ENCODE results near the gene PHF2. TPM values are rescaled to one million over a fixed set of nuclear protein-coding genes. Genes with fewer than 3 reads are reported as not detected.

The PHF2 gene
- total and polyA plus RNA-seq, 9 of the 15 experiments (the other 6 are each of a cell fraction or from before 2014, with no cell fraction given), result 0.37 to 14.4 (median 8.1) TPM

DNA sequence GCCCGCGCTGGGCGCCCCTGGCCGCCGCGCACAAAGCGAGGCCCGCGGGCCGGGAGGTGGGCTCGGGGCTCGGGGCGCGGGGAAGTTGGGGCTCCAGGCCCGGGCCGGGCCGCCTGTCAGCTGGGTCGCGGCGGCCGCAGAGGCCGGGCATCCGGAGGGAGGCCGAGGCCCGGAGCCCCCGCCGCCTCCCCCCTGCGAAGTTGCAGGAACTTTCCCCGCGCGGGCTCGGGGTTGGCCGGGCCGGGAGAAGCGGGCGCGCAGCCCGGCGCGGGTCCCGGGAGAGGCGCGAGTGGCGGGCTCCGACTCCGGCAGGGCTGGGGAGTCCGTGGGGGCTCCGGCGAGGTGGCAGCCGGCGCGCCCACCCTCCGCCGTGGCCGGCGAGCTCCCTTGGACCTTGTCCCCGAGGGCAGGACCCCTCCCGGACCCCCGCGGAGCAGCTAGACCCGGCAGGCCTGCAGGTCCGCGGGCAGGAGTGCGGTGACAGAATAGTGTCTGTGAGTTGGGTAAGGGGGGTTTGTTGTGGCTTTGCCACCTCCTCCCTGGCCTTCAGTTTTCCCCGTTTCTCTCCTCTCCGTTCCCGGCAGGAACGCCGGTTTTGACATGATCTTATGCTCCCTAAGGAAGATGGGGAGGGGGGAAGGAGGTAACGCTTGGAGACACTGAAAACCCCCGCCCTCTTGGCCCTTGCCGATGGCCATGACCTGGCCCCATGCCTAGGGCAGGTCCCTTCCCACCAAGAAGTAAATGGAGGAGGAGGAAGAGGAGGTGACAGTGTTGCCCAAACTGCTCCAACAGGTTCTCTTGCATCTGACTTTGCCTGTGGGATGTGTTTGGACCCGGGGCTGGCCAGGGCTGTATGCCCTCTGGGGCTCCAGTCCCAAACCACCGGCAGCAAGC is 942 bp downstream of the PHF2 start (continued):
- TF ChIP-seq KDM5B (IDR thresholded peaks at IDR 0.05; ENCODE audit: insufficient replicate concordance, low read depth, low read length), result peak; percentile 37
- TF ChIP-seq RUNX1 (IDR thresholded peaks at IDR 0.05; ENCODE audit: low read depth), result no peak
- 0 out of 2 replicates have a peak, but pooled peaks have one; percentile 23 for TF ChIP-seq SAFB (IDR thresholded peaks at IDR 0.05; ENCODE audit: borderline replicate concordance, low read depth, low read length)
- no peak for TF ChIP-seq FOS (IDR thresholded peaks at IDR 0.05; ENCODE audit: extremely low read depth, insufficient read length)

DNA sequence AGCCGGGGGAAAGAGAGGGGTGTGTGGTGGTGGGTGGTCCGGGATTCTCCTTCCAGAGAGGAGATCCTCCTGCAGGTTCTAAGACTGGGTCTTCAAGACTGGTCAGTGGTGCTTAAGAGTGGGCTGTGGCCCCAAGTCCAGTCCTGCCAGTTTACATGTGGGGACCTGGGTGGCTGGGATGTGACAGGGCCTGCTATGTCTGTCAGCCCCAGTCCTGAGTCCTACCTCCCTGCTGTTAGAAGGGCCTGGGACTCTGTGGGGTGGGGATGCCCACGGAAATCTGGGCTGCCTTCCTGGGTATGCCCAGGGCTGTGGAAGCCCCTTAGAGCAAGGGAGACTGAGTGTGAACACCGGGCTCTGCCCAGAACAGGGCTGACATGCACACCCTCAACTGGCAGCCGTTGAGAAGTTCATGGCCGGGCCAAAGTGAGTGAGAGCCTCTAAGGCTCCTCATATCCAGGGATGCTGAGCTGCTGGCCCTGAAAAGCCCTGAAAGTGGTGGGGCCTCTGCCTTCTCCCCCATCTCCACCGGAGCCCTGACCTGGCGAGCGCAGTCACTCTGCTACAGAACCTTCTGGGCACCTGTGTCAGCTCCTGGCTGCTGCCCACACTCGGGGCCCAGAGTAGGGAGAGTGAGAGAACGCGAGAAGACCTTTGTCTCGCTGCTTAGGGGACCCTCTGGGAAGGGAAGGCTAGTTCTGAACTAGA is 1.7 kb downstream of the PHF2 start:
- in situ Hi-C loops (cut with MboI), result no loop called here
- peak overlapping the region; percentile 52; the same call in 1 of the 2 replicates for H3K4me3 ChIP-seq
- FAIRE-seq (no peak), ATAC-seq (peak; percentile 2; the same call in 1 of the 3 replicates), DNase-seq (ENCODE audit: extremely low read depth in 1 of 4, low spot score in 3 of 4) (no peak)
- no peaks in the 10 kb centered on the region for H3K9me3 ChIP-seq (replicated peaks; ENCODE audit: control insufficient read depth, insufficient read depth, low read depth, low read length)
- H3K27ac ChIP-seq (ENCODE audit: extremely low read depth, low read depth, low read length), result no peak overlapping the region
- no peaks in the 10 kb centered on the region for H3K27me3 ChIP-seq (ENCODE audit: control insufficient read depth in 2 of 2, insufficient read depth in 2 of 2, low read length in 2 of 2)
- no TSS peak for BruUV-seq (replicated peaks)
- peak overlapping the region; percentile 64 to 91; a peak in 2 of 4 replicates for H3K9ac ChIP-seq (ENCODE audit: insufficient read depth in 1 of 2, low read depth in 2 of 2, low read length in 2 of 2)
- peaks cover 44% of the 10 kb centered on the region for H3K79me2 ChIP-seq (ENCODE audit: control insufficient read depth, insufficient read depth, low read length)
- H3K36me3 ChIP-seq (ENCODE audit: control insufficient read depth, insufficient read depth, low read length), result no peaks in the 10 kb centered on the region
- 85% methylated on average over 9 of the region's 13 CpGs for WGBS (ENCODE audit: insufficient coverage, low coverage, missing lambda C conversion rate)
- ChIA-PET POLR2A (interaction anchor here (0.7 to 1.2 kb wide), 4 partner anchors 10 to 91 kb away, joined by 3 to 5 read pairs (median 4); no protein-coding TSS in a partner anchor), CTCF (ENCODE audit: low intra/inter-chr PET ratio) (interaction anchor here (0.6 kb wide), 1 partner anchor 13 kb away, joined by 3 read pairs; no protein-coding TSS in a partner anchor)
- intact Hi-C loops (cut with micrococcal nuclease), result loop anchor here (10.0 kb wide), 1 partner anchor 87 kb away; no protein-coding TSS in a partner anchor
- no peak overlapping the region for H2AFZ ChIP-seq (ENCODE audit: low read depth, low read length)
- H3K9me1 ChIP-seq (ENCODE audit: control insufficient read depth, insufficient read depth, low read length), result no peaks in the 10 kb centered on the region
- peaks cover 21 to 47% of the 10 kb centered on the region in 2 experiments for H3K4me1 ChIP-seq (replicated peaks in 1 of 2; ENCODE audit: control insufficient read depth in 2 of 2, insufficient read depth in 2 of 2, low read length in 2 of 2)
- H4K20me1 ChIP-seq (replicated peaks; ENCODE audit: control insufficient read depth, insufficient read depth, low read length), result peaks cover 9% of the 10 kb centered on the region
- H3K4me2 ChIP-seq (ENCODE audit: insufficient read depth, low read length), result peak overlapping the region; percentile 75; the same call in 1 of the 2 replicates
- TF ChIP-seq, protein P1, sequence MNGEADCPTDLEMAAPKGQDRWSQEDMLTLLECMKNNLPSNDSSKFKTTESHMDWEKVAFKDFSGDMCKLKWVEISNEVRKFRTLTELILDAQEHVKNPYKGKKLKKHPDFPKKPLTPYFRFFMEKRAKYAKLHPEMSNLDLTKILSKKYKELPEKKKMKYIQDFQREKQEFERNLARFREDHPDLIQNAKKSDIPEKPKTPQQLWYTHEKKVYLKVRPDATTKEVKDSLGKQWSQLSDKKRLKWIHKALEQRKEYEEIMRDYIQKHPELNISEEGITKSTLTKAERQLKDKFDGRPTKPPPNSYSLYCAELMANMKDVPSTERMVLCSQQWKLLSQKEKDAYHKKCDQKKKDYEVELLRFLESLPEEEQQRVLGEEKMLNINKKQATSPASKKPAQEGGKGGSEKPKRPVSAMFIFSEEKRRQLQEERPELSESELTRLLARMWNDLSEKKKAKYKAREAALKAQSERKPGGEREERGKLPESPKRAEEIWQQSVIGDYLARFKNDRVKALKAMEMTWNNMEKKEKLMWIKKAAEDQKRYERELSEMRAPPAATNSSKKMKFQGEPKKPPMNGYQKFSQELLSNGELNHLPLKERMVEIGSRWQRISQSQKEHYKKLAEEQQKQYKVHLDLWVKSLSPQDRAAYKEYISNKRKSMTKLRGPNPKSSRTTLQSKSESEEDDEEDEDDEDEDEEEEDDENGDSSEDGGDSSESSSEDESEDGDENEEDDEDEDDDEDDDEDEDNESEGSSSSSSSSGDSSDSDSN (IDR thresholded peaks at IDR 0.05; ENCODE audit: borderline replicate concordance in 1 of 2, low read depth in 2 of 2, low read length in 2 of 2), result no peak
- TF ChIP-seq EWSR1 (IDR thresholded peaks at IDR 0.05; ENCODE audit: borderline replicate concordance, low read depth, partially characterized antibody), result no peak
- TF ChIP-seq TCF7L2 (IDR thresholded peaks at IDR 0.05; ENCODE audit: low read depth, low read length), result no peak
- TF ChIP-seq NRF1 (conservative IDR thresholded peaks at IDR 0.05 in 1 of 2, IDR thresholded peaks at IDR 0.05 in 1 of 2), result no peak
- TF ChIP-seq POLR2A (conservative IDR thresholded peaks at IDR 0.05), result no peak
- TF ChIP-seq MTA3 (IDR thresholded peaks at IDR 0.05; ENCODE audit: borderline replicate concordance), result no peak
- TF ChIP-seq, protein P2, sequence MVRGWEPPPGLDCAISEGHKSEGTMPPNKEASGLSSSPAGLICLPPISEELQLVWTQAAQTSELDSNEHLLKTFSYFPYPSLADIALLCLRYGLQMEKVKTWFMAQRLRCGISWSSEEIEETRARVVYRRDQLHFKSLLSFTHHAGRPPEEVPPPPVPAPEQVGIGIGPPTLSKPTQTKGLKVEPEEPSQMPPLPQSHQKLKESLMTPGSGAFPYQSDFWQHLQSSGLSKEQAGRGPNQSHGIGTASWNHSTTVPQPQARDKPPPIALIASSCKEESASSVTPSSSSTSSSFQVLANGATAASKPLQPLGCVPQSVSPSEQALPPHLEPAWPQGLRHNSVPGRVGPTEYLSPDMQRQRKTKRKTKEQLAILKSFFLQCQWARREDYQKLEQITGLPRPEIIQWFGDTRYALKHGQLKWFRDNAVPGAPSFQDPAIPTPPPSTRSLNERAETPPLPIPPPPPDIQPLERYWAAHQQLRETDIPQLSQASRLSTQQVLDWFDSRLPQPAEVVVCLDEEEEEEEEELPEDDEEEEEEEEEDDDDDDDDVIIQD (CRISPR knock-in tag; IDR thresholded peaks at IDR 0.05), result no peak
